GM12865 (cell line): Measurements from ENCODE around the gene CHRD.

Experiments used
- DNase-seq: peaks from one replicate; pipeline ENCODE4 v3.0.0; 2010; ENCODE audit warnings: low read depth
- H3K4me3 ChIP-seq: 2 replicates; pipeline ENCODE4 v1.5.1; 2011; ENCODE audit warnings: mild to moderate bottlenecking, low read depth, low read length, control low read depth
- TF ChIP-seq, protein P1 (sequence below): IDR thresholded peaks from 2 replicates; pipeline ENCODE4 v1.5.1; 2011; ENCODE audit warnings: low read length, control low read depth, low read depth, inconsistent platforms; ENCODE audit not compliant: insufficient read depth; ENCODE audit errors: missing control alignments

The CHRD gene

DNA sequence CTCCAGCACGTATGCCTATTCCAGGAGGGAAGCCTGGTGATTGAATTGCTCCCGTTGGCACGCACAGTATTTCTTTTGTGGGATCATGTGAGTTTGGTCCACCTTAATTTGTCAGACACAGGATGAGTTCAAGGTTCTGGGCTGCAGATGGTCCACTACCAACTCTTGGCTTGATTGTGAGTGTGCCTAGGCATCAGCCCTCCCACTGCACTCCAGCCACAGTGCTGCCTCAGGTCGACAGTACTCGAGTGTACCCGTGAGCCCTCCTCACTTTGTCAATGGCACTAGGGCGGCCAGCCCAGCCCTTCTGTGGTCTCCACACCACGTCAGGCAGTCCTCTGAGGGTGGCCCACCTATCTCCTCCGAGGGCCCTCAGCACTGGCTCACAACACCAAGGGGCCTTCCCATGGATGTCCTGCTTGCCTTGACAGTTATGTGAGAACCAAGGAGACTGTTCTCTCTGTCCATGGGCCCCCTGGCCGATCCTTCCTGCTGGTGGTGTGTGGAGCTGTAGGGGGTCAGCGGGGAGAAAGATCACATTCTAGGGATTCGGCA, 30.2 kb downstream of the CHRD start:
- no peak overlapping the region for H3K4me3 ChIP-seq
- TF ChIP-seq, protein P1, sequence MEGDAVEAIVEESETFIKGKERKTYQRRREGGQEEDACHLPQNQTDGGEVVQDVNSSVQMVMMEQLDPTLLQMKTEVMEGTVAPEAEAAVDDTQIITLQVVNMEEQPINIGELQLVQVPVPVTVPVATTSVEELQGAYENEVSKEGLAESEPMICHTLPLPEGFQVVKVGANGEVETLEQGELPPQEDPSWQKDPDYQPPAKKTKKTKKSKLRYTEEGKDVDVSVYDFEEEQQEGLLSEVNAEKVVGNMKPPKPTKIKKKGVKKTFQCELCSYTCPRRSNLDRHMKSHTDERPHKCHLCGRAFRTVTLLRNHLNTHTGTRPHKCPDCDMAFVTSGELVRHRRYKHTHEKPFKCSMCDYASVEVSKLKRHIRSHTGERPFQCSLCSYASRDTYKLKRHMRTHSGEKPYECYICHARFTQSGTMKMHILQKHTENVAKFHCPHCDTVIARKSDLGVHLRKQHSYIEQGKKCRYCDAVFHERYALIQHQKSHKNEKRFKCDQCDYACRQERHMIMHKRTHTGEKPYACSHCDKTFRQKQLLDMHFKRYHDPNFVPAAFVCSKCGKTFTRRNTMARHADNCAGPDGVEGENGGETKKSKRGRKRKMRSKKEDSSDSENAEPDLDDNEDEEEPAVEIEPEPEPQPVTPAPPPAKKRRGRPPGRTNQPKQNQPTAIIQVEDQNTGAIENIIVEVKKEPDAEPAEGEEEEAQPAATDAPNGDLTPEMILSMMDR = no peak
- no peak for DNase-seq

DNA sequence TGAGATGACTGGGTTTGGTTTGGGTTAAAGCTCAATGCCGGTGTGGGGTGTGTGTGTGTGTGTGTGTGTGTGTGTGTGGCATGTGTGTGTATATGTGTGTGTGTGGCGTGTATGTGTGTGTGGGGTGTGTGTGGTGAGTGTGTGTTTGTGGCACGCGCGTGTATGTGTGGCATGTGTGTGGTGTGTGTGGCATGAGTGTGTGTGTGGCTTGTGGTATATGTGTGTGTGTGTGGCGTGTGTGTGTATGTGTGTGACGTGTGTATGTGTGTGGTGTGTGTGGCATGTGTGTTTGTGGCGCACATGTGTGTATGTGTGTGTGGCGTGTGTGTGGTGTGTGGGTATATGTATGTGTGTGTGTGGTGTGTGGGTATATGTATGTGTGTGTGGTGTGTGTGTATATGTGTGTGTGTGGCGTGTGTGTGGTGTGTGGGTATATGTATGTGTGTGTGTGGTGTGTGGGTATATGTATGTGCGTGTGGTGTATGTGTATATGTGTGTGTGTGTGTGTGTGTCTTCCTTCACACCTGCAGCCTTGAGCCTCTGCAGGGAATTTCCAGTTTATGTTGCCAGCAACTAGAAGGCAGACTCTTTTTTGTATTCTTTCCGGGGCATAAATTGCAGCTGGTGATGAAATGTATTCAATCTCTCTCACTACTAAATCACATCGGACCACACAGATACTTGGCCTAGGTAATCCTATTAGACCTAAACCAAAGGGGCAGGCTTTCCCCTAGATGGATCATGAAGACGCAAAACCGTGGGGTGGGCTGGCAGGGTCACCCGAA, 34.8 kb downstream of the CHRD start:
- no peak overlapping the region for H3K4me3 ChIP-seq
- TF ChIP-seq, protein P1 = no peak
- DNase-seq = no peak

DNA sequence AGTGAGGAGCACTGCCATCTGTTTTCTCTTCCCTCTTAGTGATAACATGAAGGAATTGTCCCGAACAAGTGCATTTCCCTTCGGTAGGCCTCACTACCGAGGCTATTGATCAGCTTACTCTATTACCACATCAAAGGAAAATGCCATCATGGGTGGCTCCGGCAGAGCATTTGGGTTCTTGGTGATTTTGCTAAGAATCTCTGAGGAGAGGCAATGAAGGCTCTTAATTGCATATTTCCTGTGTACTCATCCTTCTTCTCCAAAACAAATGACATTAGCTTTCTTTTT, 35.3 kb downstream of the CHRD start:
- DNase-seq = no peak
- H3K4me3 ChIP-seq = no peak overlapping the region
- TF ChIP-seq, protein P1 = no peak

DNA sequence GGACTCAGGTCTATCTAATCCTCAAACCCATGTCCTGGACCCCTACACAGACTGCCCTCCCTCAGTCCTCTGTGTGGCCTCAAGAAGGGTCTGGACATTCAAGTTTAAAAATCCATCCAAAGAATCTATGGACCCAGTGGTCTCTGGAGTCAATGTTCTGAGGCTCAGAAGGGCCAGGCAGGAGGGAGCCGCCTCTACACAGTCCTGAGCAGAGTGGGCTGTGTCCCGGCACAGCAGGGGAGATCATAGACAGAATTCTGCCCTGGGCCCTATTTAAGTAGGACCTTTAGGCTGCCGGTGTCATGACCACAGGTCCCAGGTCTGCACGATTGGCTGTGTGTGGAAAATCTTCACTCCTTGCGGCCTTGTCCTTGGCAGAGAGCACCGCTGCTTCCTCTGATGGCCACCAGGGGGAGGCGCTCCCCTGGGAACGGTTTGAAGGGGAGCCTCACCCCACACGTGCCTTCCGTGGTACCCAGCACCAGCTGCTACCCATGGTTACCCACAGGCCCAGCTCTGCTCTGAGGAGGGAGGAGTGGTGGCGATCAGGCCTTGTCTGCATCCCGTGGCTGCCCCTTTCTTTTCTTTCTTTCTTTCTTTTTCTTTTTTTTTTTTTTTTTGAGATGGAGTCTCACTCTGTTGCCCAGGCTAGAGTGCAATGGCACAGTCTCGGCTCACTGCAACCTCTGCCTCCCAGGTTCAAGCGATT, 37.9 kb downstream of the CHRD start:
- TF ChIP-seq, protein P1 = peak; percentile 96
- DNase-seq = peak; percentile 76
- H3K4me3 ChIP-seq = no peak overlapping the region

DNA sequence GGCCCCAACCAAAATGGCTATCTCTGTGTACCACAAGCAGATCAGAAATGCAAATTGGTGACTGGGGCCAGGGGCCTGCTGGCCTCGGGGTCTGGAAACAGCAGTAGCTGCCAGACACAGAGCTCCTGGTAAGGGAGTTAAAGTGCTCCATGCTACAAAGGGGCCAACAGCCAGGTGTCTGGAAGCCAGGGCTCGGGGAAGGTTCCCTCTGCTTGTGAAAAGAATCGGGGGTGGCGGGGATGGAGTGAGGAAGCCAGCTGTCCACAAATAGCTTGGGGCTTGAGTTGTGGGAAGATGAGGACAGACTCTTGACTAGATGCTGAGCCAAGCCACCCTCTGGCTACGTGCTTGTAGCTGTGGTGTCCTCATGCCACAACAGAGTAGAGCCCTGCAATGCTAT, 39.3 kb downstream of the CHRD start:
- DNase-seq = no peak
- no peak overlapping the region for H3K4me3 ChIP-seq
- TF ChIP-seq, protein P1 = no peak

DNA sequence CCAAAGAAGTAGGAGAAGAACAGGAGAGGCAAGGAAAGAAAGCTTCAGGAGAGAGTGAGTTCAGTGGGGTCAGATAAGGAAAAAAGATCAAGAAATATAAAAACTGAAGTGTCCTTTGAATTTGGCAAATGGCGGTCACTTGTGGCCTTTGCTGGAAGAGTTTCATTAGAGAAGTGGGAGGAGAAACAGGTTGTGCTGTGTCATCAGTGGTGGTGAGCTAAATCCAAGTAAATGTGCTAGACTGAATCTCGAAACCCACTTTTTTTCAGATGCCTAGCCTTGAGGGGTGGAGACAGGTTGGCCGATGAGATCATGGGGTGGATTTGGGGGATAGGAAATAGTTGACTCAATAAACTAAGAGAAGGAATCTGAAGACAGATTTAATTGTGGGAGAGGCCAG, 43.7 kb downstream of the CHRD start:
- no peak for DNase-seq
- H3K4me3 ChIP-seq = no peak overlapping the region
- TF ChIP-seq, protein P1 = no peak

DNA sequence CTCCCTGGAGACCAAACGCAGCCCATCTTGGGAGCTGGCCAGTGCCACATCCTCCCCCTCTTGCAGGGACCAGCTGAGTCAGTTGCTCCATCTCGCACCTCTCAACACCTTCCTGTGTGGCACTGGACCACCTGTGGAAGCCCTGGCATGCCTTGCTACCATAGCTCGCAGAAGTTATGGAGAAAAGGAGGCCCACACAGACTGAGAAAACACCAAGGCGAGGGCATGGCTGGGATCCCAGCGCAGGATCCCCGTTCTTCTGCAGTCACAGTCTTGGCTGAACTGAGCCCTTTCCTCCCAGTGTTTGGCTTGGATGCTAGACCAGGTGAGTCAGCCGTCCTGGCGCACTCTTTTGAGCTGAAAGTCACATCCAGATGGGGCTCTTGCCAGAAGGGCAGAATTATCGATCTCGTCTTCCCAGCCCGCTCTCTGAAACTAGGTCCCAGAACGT, 46.9 kb downstream of the CHRD start:
- TF ChIP-seq, protein P1 = no peak

More for the DNA sequence above, 46.9 kb downstream of the CHRD start:
- no peak overlapping the region for H3K4me3 ChIP-seq
- no peak for DNase-seq
